ENCODE measurements around the gene SUCLG2.

- peak; percentile 49 for TF ChIP-seq CTCF (conservative IDR thresholded peaks at IDR 0.05; ENCODE audit: low read depth, low read length)
- no peak for TF ChIP-seq EZH2phosphoT487 (IDR thresholded peaks at IDR 0.05; ENCODE audit: borderline replicate concordance, low read length)
These were observed 296.6 kb downstream of the SUCLG2 start for GRCh38 chr3:67357610-67358458.
